Transverse colon (tissue), 4 donors: Measurements from ENCODE around the gene PDZD2.

Source experiments
- EP300 ChIP-seq: sonication (generic); formaldehyde crosslinking; IDR thresholded peaks from one replicate; pipeline ENCODE4 v1.6.1; 2017; ENCODE audit warnings: antibody characterized with exemption, low read depth
- POLR2AphosphoS5 ChIP-seq, 3 donors: sonication (generic); formaldehyde crosslinking; IDR thresholded peaks; one replicate each; pipeline ENCODE4 v1.6.1; 2016; ENCODE audit warnings: antibody characterized with exemption in 3 of 3
- TF ChIP-seq, protein P1 (sequence below), 5 experiments: fragments of 200-600 bp in 3 of 5; fragments of 450-650 bp in 2 of 5; sonication (generic) in 3 of 5; IDR thresholded peaks; 1 replicate in 2 of 5; 2 replicates in 3 of 5; pipeline ENCODE4 v1.5.1; 2016 to 2017; ENCODE audit warnings: antibody characterized with exemption in 5 of 5, inconsistent platforms in 3 of 5, mild to moderate bottlenecking in 2 of 5, moderate library complexity in 1 of 5

DNA sequence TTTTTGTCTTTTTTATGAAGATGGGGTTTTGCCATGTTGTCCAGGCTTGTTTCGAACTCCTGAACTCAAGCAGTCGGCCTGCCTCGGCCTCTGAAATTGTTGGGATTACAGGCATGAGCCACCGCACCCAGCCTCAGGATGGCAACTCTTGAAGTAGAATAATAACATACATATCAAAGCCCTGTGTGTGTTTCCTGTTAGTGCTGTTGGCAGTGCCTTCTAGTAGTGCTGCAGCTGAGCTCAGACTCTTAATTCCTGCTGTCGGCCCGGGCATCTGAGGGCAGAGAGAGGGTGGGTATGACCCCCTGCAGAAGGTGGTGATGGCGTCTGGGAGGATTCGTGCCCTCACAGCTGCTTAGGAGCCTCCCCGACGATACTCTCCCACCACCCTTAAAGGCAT is 227.2 kb downstream of the PDZD2 start:
- TF ChIP-seq, protein P1, sequence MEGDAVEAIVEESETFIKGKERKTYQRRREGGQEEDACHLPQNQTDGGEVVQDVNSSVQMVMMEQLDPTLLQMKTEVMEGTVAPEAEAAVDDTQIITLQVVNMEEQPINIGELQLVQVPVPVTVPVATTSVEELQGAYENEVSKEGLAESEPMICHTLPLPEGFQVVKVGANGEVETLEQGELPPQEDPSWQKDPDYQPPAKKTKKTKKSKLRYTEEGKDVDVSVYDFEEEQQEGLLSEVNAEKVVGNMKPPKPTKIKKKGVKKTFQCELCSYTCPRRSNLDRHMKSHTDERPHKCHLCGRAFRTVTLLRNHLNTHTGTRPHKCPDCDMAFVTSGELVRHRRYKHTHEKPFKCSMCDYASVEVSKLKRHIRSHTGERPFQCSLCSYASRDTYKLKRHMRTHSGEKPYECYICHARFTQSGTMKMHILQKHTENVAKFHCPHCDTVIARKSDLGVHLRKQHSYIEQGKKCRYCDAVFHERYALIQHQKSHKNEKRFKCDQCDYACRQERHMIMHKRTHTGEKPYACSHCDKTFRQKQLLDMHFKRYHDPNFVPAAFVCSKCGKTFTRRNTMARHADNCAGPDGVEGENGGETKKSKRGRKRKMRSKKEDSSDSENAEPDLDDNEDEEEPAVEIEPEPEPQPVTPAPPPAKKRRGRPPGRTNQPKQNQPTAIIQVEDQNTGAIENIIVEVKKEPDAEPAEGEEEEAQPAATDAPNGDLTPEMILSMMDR (IDR thresholded peaks at IDR 0.05) = no peak
- no peak for TF ChIP-seq POLR2AphosphoS5 (IDR thresholded peaks at IDR 0.05)
- no peak for TF ChIP-seq EP300
